Central memory CD8-positive, alpha-beta T cell (primary cell): ENCODE measurements around the gene TSHZ1.

ENCODE experiments used
- ATAC-seq: fragments of 150-1000 bp; cut with Tn5 transposase; replicated peaks from 2 replicates; pipeline ENCODE4 v1.10.0; 2022; ENCODE audit warnings: mild to moderate bottlenecking, moderate FRiP score, moderate number of reproducible peaks; ENCODE audit not compliant: poor library complexity, severe bottlenecking; ENCODE audit errors: extremely low read depth
- DNase-seq, 2 donors: peaks; one replicate each; pipeline ENCODE4 v3.0.0; 2021; ENCODE audit warnings: low spot score in 2 of 2
- H3K27ac Mint-ChIP-seq: one replicate; pipeline ENCODE4 v1.8.0; 2022; ENCODE audit warnings: low read depth, mild to moderate bottlenecking, moderate library complexity, mixed read lengths
- H3K27me3 Mint-ChIP-seq: one replicate; pipeline ENCODE4 v1.8.0; 2022; ENCODE audit warnings: mixed read lengths
- H3K36me3 Mint-ChIP-seq: one replicate; pipeline ENCODE4 v1.8.0; 2022; ENCODE audit warnings: mild to moderate bottlenecking, moderate library complexity, mixed read lengths; ENCODE audit not compliant: insufficient read depth
- H3K4me1 Mint-ChIP-seq: one replicate; pipeline ENCODE4 v1.8.0; 2022; ENCODE audit warnings: mixed read lengths
- H3K4me3 Mint-ChIP-seq: one replicate; pipeline ENCODE4 v1.8.0; 2022; ENCODE audit warnings: mild to moderate bottlenecking, moderate library complexity, mixed read lengths
- H3K9me3 Mint-ChIP-seq: one replicate; pipeline ENCODE4 v1.8.0; 2022; ENCODE audit warnings: mixed read lengths

TSHZ1 gene

DNA sequence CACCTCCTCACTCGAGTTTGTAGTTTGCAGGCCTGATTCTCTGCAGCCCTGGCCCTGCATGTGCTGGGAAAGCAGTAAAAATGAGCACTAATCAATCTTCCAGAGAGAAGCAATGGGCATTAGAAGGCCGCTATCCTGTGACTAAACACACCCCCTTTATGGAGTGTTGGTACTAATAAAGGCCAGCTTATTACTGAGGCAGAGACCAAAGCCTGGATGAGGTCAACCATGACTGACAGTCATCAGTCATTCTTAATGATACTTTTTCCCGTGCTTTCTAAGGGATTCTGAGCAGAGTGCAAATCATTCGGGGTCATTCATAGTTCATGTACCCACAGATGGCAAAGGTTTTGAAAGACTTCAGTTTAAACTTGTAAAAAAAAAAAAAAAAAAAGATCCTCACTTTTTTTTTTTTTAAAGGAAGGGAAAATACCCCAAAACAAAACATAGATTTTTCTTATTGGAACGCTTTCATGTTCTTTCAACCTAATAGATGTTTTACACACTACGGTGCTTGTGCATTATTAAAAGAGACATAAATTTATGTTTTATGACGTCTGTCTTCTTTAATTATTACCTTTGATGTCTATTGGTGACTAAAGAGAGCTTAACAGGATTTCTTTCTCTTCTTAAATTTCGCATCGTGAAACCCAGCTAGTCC lies 13.2 kb downstream of the TSHZ1 start:
- Mint-ChIP-seq H3K27ac (no peak overlapping the region), H3K4me1 (peaks cover 58% of the 10 kb centered on the region), H3K4me3 (no peak overlapping the region), H3K27me3 (no peaks in the 10 kb centered on the region), H3K9me3 (no peaks in the 10 kb centered on the region), H3K36me3 (peaks cover 2% of the 10 kb centered on the region)
- no peak for DNase-seq
- ATAC-seq = no peak

DNA sequence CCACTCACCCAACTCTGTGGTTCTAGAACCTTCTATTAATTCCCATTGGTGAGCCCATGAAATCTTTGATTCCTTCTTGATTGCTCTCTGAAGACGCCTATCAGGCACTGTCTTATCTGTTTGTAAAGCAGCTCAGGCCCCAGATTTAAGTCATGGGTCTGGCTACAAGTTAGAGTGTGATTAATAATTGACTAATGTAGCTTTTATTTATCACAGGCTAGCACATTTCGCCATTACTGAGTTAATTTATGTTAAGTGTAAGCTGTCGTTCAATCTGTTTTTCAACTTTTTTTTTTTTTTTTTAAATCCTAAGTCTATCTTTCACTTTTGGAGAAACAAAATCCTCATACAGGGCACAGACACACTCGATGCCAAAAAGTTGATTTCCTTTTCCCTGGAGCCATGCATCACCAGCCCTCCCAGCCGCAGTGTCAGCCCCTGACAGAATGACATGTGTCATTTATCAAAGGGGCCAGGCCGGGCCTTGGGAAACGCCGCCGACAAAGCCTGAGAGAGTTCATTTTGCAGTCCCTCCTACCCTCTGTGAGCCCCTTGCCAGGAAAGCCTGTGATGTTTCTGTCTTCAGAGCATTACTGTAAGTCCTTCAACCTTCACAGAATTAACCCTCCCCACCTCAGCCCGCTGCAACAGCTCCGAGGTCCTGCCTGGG lies 15.8 kb downstream of the TSHZ1 start:
- Mint-ChIP-seq H3K4me3 (peak overlapping the region; percentile 25), H3K27me3 (no peaks in the 10 kb centered on the region), H3K27ac (no peak overlapping the region), H3K9me3 (no peaks in the 10 kb centered on the region), H3K36me3 (peaks cover 3% of the 10 kb centered on the region), H3K4me1 (peaks cover 58% of the 10 kb centered on the region)
- ATAC-seq (no peak), DNase-seq (no peak)

DNA sequence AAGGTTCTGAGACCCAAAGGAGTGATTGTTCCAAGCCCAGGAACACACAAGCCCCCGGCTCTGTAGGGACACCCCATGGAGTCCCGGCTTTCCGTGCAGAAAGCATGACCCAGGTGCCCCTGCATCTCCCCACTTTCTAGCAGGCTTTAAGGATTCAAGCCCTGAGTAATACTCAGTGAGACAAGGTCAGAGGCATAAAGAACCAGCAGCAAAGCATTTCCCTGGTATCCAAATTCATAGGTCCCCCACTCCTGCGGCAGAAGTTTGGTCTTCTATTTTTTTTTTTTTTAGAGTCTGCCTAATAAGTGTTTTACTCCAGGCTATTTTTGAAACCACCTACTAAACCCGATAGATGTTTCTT lies 16.3 kb downstream of the TSHZ1 start:
- Mint-ChIP-seq H3K36me3 (peaks cover 3% of the 10 kb centered on the region), H3K27me3 (no peaks in the 10 kb centered on the region), H3K27ac (no peak overlapping the region), H3K9me3 (no peaks in the 10 kb centered on the region), H3K4me3 (no peak overlapping the region), H3K4me1 (peaks cover 58% of the 10 kb centered on the region)
- ATAC-seq (no peak), DNase-seq (no peak)

DNA sequence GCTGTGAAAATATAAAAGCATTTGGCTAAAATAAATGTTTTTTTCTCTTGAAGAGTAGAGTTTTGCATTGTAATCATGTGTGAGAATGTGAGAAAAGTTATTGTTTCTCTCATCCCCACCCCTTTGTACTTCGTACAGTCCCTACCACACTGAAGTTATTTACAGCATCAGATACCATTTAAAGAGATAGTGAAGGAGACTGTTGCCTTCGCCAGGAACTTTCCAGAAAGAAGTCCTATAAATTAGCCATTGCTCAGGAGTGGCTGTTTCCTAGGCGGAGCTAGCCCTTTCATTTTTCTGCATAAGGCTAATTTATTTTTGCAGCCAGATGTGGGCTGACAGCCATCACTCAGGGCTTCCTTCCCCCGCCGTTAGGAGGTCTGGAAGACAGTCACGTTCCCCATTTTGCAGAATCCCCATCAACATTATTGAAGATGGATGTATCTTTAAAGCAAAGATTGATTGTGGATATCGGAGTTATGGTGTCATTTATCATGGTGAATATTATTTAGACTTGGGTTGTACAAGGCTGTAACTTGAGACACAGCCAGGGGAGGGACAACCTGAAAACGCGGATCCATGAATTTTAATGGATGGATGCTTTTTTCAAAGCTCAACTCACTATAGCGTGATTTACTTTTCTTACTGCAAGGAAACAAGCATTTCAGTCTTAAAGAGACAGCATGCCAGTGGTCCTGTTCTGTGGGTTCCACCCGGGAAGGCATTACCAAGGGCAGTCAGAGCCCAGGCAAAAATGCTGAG lies 17.1 kb downstream of the TSHZ1 start:
- peaks cover 3% of the 10 kb centered on the region for H3K36me3 Mint-ChIP-seq
- H3K27me3 Mint-ChIP-seq = no peaks in the 10 kb centered on the region
- no peak for DNase-seq
- H3K4me3 Mint-ChIP-seq = no peak overlapping the region
- ATAC-seq = no peak
- H3K27ac Mint-ChIP-seq = no peak overlapping the region
- H3K4me1 Mint-ChIP-seq = peaks cover 54% of the 10 kb centered on the region
- no peaks in the 10 kb centered on the region for H3K9me3 Mint-ChIP-seq

DNA sequence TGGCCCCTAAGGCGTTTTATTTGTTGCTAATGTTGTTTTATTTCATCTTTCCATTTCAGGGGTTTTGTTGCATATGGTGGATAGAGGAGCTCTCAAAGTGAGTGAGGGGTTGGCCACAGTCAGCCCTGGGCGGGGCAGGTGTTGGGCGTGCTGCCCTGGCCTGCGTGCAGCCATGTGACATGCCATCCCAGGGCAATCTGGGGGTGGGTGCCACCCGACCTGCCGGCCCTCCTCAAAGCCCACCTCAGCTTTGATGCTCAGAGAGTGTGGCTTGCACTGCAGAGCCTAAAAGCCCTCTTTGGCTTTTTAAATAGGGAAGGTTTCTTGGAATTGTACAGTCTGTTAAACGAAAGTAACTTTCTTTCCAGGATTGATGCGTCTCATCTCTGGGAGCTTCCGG lies 18.4 kb downstream of the TSHZ1 start:
- H3K4me1 Mint-ChIP-seq = peaks cover 49% of the 10 kb centered on the region
- peak overlapping the region; percentile 44 for H3K27ac Mint-ChIP-seq
- peaks cover 5% of the 10 kb centered on the region for H3K36me3 Mint-ChIP-seq
- DNase-seq (no peak), ATAC-seq (no peak)
- no peaks in the 10 kb centered on the region for H3K27me3 Mint-ChIP-seq
- peak overlapping the region; percentile 19 for H3K4me3 Mint-ChIP-seq
- H3K9me3 Mint-ChIP-seq = no peaks in the 10 kb centered on the region

DNA sequence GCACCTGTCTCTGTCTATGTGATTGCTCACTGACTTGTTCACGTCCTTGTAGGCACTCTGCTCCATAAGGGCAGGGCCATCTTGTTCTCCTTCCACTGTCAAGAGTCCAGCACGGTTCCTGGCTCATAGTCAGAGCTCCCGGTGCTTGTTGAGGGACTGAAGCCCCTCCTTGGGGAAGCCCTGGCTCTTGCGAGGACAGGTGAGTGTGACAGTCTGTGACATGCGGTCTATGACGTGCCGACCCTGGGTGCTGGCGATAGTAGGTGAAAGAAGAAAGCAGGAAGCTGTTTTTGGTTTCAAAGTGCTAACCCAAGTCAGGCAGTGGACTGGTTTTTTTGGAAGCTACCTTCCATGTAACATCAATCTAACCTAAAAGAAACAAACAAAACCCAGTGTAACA lies 18.8 kb downstream of the TSHZ1 start:
- Mint-ChIP-seq H3K9me3 (no peaks in the 10 kb centered on the region), H3K27ac (peak overlapping the region; percentile 44), H3K27me3 (no peaks in the 10 kb centered on the region), H3K36me3 (peaks cover 5% of the 10 kb centered on the region), H3K4me3 (peak overlapping the region; percentile 19), H3K4me1 (peaks cover 49% of the 10 kb centered on the region)
- ATAC-seq = peak; percentile 60
- no peak for DNase-seq

DNA sequence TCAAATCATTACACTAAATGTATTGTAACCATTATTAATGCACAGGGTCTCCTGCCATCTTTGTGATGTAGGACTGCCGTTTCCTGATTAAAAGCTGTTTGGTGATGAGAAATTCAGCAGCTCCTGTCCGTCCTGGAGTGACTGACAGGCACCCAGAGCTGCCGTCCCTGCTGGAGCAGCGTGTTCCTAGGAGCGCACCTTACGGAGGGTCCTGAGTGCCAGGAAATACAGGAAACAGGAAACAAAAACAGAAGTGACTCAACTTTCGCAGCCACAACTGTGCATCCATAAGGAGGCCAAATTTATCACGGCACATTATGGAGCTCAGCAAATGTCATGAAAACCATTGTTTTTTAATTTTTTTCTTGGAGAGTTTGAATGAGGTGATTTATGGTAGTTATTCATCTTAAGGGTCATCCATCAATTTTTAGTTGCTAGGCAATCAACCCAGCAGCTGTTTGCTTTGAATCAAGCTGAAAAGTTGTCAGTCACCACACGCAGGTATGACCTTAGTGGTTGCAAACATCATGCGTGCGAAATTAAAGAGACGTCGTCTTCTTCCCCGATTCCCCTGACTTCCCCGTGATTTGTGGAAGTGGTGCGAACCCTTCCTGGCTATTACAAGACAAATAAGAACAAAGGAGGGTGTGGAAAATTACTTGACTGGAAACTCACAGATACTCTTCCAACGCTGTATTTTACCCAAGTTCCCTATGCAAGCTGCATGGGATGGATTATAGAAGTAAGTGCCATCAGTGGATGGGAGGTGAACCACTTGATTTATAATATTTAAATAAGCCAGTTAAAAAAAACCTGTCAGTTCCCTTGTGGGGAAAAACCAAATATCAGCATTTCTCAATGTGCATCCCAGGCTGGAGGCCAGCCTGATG lies 19.8 kb downstream of the TSHZ1 start:
- no peaks in the 10 kb centered on the region for H3K27me3 Mint-ChIP-seq
- peak overlapping the region; percentile 44 for H3K27ac Mint-ChIP-seq
- H3K9me3 Mint-ChIP-seq = no peaks in the 10 kb centered on the region
- no peak for ATAC-seq
- no peak overlapping the region for H3K4me3 Mint-ChIP-seq
- DNase-seq = no peak
- H3K36me3 Mint-ChIP-seq = peaks cover 6% of the 10 kb centered on the region
- H3K4me1 Mint-ChIP-seq = peaks cover 52% of the 10 kb centered on the region

DNA sequence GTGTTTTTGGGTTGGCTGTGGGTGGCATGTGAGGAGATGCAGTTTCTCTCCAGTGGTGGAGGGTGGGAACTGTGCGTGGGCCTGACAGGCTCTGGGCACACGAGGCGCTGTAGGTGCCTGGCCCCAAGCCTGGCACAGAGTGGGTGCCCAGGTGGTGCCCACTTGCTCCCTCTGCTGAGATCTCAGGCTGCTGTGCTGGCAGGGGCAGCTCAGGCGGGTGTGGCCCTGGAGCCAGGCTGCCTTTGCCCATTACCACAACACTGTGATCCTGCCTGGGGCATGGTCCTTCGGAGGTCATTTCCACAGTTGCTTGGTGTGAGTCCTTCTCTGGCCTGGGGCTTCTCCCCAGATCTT lies 20.4 kb downstream of the TSHZ1 start:
- DNase-seq (no peak), ATAC-seq (no peak)
- H3K27ac Mint-ChIP-seq = no peak overlapping the region
- H3K36me3 Mint-ChIP-seq = peaks cover 10% of the 10 kb centered on the region
- no peaks in the 10 kb centered on the region for H3K9me3 Mint-ChIP-seq
- no peaks in the 10 kb centered on the region for H3K27me3 Mint-ChIP-seq
- H3K4me1 Mint-ChIP-seq = peaks cover 58% of the 10 kb centered on the region
- no peak overlapping the region for H3K4me3 Mint-ChIP-seq

DNA sequence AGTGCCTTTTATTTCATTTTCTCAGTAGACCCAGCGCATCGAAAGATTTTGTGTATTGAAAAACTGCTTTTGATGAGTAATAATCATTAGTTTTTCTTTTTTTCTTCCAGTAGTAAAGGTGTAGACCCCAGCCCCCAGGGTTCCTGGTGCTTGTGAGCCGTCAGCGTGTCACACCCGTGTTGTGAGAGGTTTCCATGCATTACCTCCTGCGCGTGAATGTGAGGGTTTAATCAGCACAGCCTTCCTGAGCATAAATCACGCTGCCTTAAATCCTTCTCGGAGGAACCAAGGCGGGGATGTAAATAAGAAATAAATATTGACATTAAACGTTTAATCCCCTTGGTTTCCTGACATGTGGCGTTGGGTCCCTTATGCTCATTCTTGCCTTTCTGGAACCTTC lies 24.3 kb downstream of the TSHZ1 start:
- Mint-ChIP-seq H3K4me1 (peaks cover 34% of the 10 kb centered on the region), H3K4me3 (no peak overlapping the region), H3K27ac (no peak overlapping the region), H3K27me3 (no peaks in the 10 kb centered on the region), H3K36me3 (peaks cover 14% of the 10 kb centered on the region), H3K9me3 (no peaks in the 10 kb centered on the region)
- ATAC-seq = no peak
- DNase-seq = no peak

DNA sequence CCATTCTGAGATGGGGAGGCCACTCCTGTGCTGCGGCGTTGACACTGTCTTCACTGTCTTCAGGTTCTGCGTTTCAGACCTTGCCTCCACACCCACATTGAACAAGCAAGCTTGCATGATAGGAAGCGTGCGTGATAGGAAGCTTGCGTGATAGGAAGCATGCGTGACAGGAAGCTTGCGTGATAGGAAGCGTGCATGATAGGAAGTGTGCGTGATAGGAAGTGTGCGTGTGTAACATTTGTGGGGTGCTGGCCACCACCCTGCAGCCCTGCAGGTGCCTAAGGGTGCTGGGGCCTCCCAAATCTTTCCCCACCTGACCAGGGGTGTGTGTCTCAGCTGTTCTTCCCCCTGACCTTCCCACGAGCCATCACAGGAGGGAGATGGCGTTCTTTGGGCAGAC lies 25.3 kb downstream of the TSHZ1 start:
- no peak overlapping the region for H3K4me3 Mint-ChIP-seq
- no peaks in the 10 kb centered on the region for H3K27me3 Mint-ChIP-seq
- no peak for ATAC-seq
- DNase-seq = no peak
- no peak overlapping the region for H3K27ac Mint-ChIP-seq
- H3K4me1 Mint-ChIP-seq = peaks cover 39% of the 10 kb centered on the region
- H3K9me3 Mint-ChIP-seq = no peaks in the 10 kb centered on the region
- H3K36me3 Mint-ChIP-seq = peaks cover 14% of the 10 kb centered on the region

DNA sequence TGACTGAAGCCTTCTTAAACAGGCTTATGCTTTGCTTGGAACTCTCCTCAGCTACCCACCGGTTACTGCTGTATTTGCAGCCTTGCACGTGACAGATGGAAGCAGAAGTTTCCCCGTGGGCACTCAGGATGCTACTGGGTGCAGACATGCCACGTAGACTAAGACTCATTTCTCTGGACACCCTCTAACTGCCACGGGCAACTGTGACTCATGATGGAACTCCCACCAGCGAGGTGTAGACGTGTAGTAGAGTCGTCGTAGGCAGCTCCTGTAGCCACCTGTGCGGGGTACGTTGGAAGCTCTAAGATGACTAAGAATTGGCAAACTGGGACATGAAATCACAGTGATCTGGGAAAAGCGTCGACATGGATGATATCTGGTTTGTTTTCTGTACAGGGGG lies 27.5 kb downstream of the TSHZ1 start:
- Mint-ChIP-seq H3K27me3 (no peaks in the 10 kb centered on the region), H3K4me1 (peaks cover 59% of the 10 kb centered on the region), H3K27ac (no peak overlapping the region), H3K36me3 (peaks cover 12% of the 10 kb centered on the region), H3K4me3 (no peak overlapping the region), H3K9me3 (no peaks in the 10 kb centered on the region)
- DNase-seq = no peak
- ATAC-seq = no peak

DNA sequence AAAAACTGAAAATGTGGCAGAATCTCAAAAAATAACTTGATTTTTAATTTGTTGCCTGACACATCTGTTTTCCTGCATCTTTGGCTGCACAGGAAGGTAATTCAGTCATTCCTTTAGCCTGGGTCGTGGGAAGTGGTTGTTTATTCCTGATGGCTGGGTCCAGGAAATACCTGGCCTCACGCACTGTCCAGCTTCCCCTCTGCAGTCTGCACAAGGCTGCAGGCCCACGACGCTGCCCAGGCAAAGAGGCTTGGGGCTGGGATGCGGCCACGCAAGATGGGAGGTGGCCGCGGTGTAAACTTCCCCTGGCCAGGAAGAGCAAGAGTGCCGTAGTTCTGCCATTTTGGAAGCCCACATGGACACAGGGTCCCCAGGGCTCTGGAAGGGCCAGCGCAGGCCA lies 28.2 kb downstream of the TSHZ1 start:
- DNase-seq (no peak), ATAC-seq (no peak)
- H3K27ac Mint-ChIP-seq = no peak overlapping the region
- H3K9me3 Mint-ChIP-seq = no peaks in the 10 kb centered on the region
- H3K4me1 Mint-ChIP-seq = peaks cover 66% of the 10 kb centered on the region
- no peaks in the 10 kb centered on the region for H3K27me3 Mint-ChIP-seq
- peaks cover 12% of the 10 kb centered on the region for H3K36me3 Mint-ChIP-seq
- H3K4me3 Mint-ChIP-seq = no peak overlapping the region
